Prostate gland (tissue), 2 donors: ENCODE data around the gene EXOC2.

ENCODE experiments used
- POLR2A ChIP-seq: fragments of 450-650 bp; IDR thresholded peaks from one replicate; pipeline ENCODE4 v1.6.1; 2016; ENCODE audit warnings: antibody characterized with exemption, mild to moderate bottlenecking
- TF ChIP-seq, protein P1 (sequence below), 4 experiments: fragments of 200-600 bp in 2 of 4; fragments of 450-650 bp in 2 of 4; sonication (generic) in 2 of 4; IDR thresholded peaks; 1 replicate in 3 of 4; 2 replicates in 1 of 4; pipeline ENCODE4 v1.5.1; 2016 to 2019; ENCODE audit warnings: antibody characterized with exemption in 4 of 4, mild to moderate bottlenecking in 2 of 4, moderate library complexity in 2 of 4

DNA sequence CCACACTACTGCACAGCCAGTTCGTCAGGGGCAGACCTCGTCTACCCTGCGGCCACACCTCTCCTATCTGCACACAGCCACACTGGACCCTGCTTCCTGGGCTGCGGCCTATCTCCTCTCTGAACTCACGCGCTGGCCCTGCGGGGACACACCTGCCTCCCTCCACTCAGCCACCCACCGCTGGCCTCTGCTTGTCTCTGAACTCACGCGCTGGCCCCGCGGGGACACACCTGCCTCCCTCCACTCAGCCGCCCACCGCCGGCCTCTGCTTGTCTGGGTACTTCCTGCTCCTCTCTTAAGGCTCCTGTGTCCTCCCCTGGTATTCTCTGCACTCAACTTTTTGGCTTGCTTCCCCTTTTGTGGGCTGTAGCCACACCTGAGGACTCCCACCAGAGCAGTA, 88.4 kb downstream of the EXOC2 start:
- TF ChIP-seq, protein P1, sequence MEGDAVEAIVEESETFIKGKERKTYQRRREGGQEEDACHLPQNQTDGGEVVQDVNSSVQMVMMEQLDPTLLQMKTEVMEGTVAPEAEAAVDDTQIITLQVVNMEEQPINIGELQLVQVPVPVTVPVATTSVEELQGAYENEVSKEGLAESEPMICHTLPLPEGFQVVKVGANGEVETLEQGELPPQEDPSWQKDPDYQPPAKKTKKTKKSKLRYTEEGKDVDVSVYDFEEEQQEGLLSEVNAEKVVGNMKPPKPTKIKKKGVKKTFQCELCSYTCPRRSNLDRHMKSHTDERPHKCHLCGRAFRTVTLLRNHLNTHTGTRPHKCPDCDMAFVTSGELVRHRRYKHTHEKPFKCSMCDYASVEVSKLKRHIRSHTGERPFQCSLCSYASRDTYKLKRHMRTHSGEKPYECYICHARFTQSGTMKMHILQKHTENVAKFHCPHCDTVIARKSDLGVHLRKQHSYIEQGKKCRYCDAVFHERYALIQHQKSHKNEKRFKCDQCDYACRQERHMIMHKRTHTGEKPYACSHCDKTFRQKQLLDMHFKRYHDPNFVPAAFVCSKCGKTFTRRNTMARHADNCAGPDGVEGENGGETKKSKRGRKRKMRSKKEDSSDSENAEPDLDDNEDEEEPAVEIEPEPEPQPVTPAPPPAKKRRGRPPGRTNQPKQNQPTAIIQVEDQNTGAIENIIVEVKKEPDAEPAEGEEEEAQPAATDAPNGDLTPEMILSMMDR (IDR thresholded peaks at IDR 0.05), result no peak
- no peak for TF ChIP-seq POLR2A
